ENCODE measurements around the gene SH2B2.

Gene SH2B2

GRCh38 chr7:102261451-102261850 is 25.2 kb upstream of the SH2B2 start:
- no peak for DNase-seq (ENCODE audit: extremely low spot score)
- CTCF ChIA-PET = interaction anchor here (1.1 to 1.9 kb wide), 3 partner anchors 11 to 659 kb away, joined by 3 to 5 read pairs (median 5); no protein-coding TSS in a partner anchor
- no peak for TF ChIP-seq CTCF (IDR thresholded peaks at IDR 0.05; ENCODE audit: control extremely low read depth, extremely low read depth, low read depth, missing control alignments)
- POLR2A ChIA-PET = no interaction called here

GRCh38 chr7:102262546-102262945 is 24.1 kb upstream of the SH2B2 start:
- ChIA-PET CTCF (interaction anchor here (1.3 kb wide), 1 partner anchor 10 kb away, joined by 3 read pairs; no protein-coding TSS in a partner anchor), POLR2A (no interaction called here)
- no peak for TF ChIP-seq CTCF (IDR thresholded peaks at IDR 0.05; ENCODE audit: control extremely low read depth, extremely low read depth, low read depth, missing control alignments)
- DNase-seq (ENCODE audit: extremely low spot score) = no peak

GRCh38 chr7:102264367-102264891 is 22.2 kb upstream of the SH2B2 start:
- TF ChIP-seq CTCF (IDR thresholded peaks at IDR 0.05; ENCODE audit: control extremely low read depth, extremely low read depth, low read depth, missing control alignments) = no peak
- CTCF ChIA-PET = interaction anchor here (1.0 kb wide), 1 partner anchor 9 kb away, joined by 5 read pairs; no protein-coding TSS in a partner anchor
- POLR2A ChIA-PET = interaction anchor here (0.6 kb wide), 1 partner anchor 457 kb away, joined by 4 read pairs; no protein-coding TSS in a partner anchor
- DNase-seq (ENCODE audit: extremely low spot score) = peak; percentile 68

- DNase-seq (ENCODE audit: extremely low spot score) = no peak
- TF ChIP-seq CTCF (IDR thresholded peaks at IDR 0.05; ENCODE audit: control extremely low read depth, extremely low read depth, low read depth, missing control alignments) = no peak
- ChIA-PET POLR2A (no interaction called here), CTCF (no interaction called here)
These were observed 20.1 kb upstream of the SH2B2 start for GRCh38 chr7:102266541-102266940.

- DNase-seq (ENCODE audit: extremely low spot score) = no peak
- POLR2A ChIA-PET = no interaction called here
- CTCF ChIA-PET = interaction anchor here (1.4 to 2.1 kb wide), 3 partner anchors 580 to 726 kb away, joined by 3 to 7 read pairs (median 6); no protein-coding TSS in a partner anchor
- TF ChIP-seq CTCF (IDR thresholded peaks at IDR 0.05; ENCODE audit: control extremely low read depth, extremely low read depth, low read depth, missing control alignments) = no peak
These were observed 18.0 kb upstream of the SH2B2 start for GRCh38 chr7:102268635-102269034.

GRCh38 chr7:102270178-102270887 is 16.3 kb upstream of the SH2B2 start:
- no peak for DNase-seq (ENCODE audit: extremely low spot score)
- TF ChIP-seq CTCF (IDR thresholded peaks at IDR 0.05; ENCODE audit: control extremely low read depth, extremely low read depth, low read depth, missing control alignments) = no peak
- ChIA-PET CTCF (interaction anchor here (0.9 to 5.2 kb wide), 14 partner anchors 9 to 906 kb away, joined by 3 to 72 read pairs (median 4); no protein-coding TSS in a partner anchor), POLR2A (no interaction called here)

Measured in GM10248 (cell line).